ENCODE measurements around the gene HAGHL.
A peak's percentile ranks its signal among the peaks of the same experiment; 100 is the strongest.
"Not testable (repeated sequence)": the region's sequence is repeated elsewhere in the genome, so short reads cannot be mapped to it uniquely, and the experiment has no call there.

Gene HAGHL

DNA sequence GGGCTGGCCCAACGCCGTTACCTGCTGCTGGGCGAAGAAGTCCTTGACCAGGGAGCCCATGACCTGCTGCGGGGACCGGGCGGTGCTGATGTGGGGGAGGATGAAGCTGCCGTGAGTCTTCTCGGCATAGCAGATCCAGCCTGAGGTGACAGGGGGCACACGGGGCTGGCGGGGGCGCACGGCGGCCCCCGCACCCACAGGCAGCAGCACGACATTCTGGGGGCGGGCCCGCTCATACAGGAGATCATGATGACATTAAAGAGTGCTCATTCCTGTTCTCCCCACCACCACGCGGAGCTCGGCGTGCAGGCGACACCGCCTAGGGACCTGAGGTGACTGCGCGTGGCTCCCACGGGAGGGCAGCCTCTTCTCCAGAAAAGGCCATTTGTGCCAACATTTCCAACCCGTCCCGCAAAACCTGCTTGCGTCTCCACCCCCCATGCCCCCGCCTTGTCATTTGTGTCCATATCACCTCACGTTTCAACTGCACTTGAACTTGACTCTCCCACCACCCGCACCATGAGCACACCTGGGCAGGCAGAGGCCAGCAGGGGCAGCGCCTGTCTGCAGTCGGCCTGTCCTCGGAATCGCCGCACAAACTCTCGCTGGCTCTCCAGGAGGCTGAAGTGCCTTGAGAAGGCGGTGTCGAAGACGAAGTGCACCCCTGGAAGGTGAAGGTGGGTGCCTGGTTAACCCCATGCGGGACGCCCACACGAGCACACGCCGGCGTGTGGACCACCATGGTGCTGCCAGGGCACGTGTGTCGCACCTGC lies 7.5 kb downstream of the HAGHL start:
- no peak for DNase-seq (ENCODE audit: low spot score)

DNA sequence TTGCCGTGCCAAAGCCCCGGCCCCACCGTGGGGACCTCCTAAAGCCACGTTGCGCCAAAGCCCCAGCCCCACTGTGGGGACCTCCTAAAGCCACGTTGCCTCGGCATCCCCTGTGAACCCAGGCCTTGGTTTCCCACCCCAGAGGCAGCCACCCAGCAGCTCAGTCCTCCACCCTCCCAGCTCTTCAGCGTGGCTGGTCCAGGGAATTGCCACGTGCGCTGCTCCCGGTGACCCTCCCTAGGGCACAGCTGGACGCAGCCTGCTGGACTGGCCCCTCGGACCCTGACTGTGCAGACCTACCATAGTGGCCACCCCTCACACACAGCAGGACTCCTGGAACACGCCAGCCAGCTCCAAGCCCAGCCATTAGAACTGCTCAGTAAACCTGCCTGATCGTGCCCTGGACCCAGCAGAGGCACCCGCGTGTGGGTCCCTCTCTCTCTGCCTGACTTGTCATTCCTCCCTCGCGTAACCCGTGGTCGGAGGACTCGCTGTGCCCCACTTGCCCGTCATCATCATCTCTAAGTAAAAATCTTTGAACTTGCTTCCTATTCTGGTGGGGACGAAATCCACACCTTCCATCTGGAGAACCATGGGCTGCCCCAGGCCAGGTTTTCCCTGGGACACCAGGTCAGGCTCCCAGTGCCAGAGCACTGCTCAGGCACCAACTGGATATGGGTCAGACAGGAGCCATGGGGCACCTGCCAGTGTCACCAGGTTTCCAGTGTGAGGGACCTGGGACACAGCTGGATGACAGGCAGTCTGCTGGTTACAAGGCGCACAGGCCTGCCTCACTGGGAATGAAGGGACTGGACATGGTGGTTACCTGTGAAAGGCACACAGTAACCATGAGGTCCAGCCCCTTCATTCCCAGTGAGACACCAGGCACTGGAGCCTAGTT lies 8.3 kb downstream of the HAGHL start:
- DNase-seq (ENCODE audit: low spot score): no peak

GRCh38 chr16:735982-736453 lies 9.1 kb downstream of the HAGHL start:
- DNase-seq (ENCODE audit: low spot score): no peak

GRCh38 chr16:736936-737481 lies 10.1 kb downstream of the HAGHL start:
- DNase-seq (ENCODE audit: low spot score): no peak

DNA sequence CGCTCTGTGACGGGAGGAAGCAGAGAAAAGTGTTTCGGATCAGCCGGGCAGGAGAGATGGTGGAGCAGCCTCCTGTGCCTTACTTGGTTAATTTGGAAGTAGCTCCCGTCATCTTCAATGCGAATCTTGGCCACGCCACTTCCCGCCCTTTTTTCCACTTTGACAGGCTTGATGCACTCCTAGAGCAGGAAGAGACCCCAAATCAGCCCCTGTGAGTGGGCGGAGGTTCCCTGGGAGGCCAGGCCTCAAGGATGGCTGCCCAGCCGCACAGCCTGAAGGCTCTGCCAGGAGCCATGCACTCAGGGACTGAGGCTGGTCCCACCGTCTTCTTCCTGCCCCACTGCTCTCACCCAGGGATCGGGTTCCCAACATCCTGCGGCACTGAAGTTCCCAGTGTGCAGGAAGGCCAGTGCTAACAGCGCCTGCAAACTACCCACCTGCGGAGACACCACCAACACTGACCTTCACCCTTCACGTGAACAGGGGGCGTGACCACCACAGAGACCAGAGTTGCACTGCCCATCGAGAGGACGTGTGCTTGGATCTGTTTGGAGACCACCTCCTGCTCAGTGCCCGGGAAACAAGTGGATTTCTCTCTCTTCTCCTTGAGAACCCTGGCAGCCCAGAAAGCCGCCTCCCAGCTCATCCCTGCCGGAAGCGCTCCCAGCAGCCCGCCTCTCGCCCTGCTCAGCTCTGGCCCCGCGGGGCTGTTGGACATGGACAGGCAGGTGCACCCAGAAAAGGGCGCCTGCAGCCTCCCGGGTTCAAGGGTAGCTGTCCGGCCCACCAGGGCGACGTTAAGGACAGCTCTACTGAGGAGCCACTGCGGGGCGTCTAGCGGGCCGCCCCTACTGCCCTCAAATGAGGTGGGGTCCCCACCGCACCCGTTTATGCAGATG lies 12.9 kb downstream of the HAGHL start:
- no peak for DNase-seq (ENCODE audit: low spot score)

DNA sequence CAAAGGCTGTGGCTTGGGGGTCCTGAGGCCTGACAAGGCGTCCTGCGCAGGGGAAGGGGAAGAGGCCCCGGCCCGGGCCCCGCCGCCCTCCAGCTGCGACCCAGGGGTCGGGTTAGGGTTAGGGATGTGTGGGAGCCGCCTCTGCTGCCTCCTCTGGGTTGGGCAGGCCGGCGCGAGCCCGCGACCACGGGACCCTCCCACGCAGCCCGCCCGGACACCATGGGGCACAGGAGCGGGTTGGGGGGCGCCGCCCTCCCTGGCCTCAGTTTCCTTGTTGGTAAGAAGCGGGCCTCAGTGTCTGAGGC lies 13.5 kb downstream of the HAGHL start:
- no peak for DNase-seq (ENCODE audit: low spot score)

DNA sequence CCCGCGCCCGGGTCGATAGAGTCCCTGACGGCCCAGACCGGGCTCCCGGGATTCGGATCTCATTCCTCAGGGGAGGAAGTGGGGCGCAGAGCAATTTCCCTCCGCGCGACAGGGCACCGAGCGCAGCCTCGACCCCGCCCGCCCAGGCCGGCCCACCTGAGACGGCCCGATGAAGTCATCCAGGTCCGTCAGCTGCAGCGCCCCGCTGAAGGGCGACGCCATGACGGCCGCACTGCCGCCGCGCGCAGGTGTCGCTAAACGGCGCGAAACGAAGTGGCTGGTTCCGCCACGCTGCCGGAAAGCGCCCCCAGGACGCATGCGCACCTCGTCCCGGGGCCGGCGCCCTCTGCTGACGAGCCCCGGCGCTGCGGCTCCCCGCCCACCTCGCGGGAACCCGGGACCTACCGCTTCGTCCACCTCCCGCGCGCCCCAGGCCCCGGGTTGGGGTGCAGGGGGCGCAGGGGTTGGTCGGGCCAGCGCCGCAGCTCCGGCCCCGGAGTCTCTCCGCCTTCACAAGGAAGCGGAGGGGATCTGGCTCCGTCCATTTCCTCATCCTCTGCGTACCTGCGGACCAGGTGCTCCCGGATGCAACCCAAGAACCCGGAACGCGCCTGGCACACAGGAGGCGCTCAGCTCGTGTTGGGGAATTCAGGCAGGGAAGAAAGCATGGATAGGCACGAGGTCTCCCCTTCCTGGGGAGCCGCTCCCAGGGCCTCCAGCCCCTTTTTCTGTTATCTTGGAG lies 14.0 kb downstream of the HAGHL start, which contains the start of gene CIAO3:
CIAO3 (minus strand) TSS at position 234 of the 742 bp plus-strand sequence; CDS start at position 222, 12 bp downstream.
- peak; percentile 76 for DNase-seq (ENCODE audit: low spot score)

DNA sequence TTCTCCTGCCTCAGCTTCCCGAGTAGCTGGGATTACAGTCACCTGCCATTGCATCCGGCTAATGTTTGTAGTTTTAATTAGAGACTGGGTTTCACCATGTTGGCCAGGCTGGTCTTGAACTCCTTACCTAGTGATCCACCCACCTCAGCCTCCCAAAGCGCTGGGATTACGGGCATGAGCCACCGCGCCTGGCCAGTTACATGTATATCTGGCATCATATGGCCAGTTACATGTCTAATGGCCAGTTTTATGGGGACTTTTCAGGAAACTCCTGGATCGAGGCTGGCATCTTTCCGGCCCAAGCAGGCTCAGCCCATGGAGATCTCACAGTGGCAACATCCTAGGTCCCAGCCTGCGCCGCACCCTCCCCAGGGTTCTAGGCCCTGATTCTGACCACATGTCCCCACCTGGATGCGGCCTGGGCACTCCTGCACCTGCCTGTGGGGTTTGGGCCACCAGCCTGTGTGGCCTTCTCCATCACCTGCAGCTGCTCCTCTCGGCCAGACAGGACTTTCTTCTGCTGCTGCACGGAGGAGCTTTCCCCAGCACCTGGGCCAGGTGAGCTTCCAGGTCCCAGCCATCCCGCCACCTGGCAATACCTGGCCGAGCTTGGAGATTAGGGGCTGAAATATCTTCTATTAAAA lies 15.2 kb downstream of the HAGHL start:
- no peak for DNase-seq (ENCODE audit: low spot score)

DNA sequence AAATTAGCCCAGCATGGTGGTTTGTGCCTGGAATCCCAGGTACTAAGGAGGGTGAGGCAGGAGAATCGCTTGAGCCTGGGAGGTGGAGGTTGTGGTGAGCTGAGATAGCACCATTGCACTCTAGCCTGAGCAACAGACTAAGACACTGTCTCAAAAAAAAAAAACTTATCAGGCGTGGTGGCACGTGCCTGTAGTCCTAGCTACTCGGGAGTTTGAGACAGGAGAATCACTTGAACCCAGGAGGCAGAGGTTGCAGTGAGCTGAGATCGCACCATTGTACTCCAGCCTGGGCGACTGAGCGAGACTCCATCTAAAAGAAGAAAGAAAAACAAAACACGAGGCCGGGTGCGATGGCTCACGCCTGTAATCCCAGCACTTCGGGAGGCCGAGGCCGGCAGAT lies 16.0 kb downstream of the HAGHL start:
- DNase-seq (ENCODE audit: low spot score): not testable (repeated sequence)

DNA sequence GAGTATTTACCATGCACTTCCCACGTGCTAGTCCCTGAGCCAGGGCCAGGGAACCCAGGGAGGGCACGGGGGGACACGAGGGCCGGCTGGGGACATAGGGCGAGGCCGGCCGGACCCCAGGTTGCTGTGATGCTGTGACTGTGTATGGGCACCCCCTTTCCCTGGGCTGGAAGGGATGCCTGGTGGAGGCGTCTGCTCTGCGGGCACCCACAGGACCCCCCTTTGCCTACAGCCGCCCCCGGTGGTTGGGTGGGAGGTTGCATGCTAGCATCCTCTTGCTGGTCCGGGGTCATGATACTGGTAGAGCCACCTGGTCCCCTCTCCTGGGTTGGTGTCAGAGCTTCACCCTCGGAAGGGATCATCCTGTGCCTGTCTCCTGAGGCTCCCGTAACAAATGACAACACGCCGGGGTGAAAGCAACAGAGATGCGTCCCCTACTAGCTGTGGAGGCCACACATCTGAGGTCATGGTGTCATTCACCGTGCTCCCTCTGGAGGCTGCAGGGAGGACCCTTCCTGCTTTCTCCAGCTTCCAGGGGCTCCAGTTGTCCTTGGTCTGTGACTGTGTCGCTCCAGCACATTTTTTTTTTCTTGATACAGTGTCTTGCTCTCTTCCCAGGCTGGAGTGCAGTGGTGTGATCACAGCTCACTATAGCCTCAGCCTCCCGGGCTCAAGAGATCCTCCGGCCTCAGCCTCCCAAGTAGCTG lies 17.0 kb downstream of the HAGHL start:
- DNase-seq (ENCODE audit: low spot score): no peak

DNA sequence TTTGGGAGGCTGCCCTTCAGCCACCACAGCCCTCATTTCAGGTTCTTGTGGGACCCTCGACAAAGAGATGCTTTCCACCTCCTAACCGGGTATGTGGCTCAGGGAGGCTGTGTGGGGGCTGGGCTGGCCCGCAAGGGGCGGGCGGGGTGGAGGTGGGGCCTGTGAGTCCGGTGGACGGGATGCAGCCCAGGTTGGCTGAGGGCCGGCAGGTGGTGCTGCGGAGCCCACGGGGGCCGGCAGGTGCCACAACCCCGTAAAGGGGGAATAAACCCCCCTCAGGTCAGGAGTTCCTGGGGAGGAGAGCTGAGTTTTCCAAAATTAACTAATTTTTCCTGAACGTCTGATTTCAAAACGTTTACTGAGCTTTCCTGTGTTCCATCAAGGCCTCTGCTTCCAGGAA lies 18.8 kb downstream of the HAGHL start:
- no peak for DNase-seq (ENCODE audit: low spot score)

DNA sequence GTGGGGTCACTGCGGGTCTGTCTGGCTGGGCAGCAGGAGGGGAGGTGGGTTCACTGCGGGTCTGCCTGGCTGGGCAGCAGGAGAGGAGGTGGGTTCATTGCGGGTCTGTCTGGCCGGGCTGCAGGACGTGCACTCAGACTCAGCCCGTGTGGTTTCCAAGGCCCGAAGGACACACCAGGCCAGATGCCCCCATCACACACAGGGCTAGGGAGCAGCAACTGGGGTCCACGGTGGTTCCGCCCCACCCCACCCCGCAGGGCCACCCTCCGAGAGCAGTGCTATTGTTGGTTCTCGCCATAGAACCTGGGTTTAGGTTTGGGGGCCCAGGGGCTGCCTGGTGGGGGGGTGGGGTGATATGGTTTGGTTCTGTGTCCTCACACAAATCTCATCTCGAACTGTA lies 19.7 kb downstream of the HAGHL start:
- DNase-seq (ENCODE audit: low spot score): no peak

DNA sequence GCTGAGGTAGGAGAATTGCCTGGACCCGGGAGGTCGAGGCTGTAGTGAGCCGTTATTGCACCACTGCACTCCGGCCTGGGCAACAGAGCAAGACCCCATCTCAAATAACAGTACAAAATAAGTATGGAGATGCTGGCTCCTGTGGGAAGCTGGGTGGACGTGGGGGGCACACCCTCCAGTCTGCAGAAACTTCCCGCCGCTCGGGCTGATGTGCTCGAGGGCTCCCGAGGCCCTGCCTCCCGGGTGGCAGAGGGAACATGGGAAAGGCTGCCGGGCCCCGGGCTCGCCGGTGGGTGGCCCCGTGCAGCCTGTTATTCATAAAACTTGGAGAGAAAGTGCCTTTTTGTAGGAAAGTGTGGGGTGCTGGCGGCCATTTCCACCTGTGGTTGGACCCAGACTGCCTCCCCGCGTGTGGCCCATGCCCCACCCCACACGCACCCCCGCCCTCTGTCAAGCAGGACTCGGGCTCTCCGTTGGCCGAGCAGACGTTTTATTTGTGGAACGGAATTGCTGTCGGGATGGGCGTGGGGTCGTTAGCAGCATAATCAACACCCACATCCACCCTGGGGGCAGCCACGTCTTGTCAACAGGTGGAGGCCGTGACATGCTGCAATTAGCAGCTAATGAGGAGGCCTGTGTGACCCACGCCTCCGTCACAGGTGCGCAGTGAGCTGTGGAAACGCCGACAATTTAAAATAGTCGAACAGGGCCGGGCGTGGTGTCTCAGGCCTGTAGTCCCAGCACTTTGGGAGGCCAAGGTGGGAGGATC lies 21.3 kb downstream of the HAGHL start:
- no peak for DNase-seq (ENCODE audit: low spot score)

DNA sequence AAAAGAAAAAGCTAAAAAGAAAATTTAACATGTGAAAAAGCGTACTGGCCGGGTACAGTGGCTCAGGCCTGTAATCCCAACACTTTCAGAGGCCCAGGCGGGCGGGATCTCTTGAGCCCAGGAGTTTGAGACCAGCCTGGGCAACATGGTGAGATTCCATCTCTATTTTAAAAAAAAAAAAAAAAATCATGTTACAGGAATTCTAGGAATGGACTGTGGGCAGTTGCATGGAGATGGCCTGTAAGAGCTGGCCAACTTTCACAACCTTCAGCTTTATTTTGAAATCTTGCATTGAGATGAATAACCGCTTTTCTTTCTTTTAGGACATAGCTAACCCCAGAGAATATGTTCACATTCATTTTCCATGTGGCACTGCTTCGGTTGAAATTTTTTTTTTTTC lies 22.1 kb downstream of the HAGHL start:
- DNase-seq (ENCODE audit: low spot score): no peak

- DNase-seq (ENCODE audit: low spot score): no peak
Measured at GRCh38 chr16:750485-750884, 23.6 kb downstream of the HAGHL start.

DNA sequence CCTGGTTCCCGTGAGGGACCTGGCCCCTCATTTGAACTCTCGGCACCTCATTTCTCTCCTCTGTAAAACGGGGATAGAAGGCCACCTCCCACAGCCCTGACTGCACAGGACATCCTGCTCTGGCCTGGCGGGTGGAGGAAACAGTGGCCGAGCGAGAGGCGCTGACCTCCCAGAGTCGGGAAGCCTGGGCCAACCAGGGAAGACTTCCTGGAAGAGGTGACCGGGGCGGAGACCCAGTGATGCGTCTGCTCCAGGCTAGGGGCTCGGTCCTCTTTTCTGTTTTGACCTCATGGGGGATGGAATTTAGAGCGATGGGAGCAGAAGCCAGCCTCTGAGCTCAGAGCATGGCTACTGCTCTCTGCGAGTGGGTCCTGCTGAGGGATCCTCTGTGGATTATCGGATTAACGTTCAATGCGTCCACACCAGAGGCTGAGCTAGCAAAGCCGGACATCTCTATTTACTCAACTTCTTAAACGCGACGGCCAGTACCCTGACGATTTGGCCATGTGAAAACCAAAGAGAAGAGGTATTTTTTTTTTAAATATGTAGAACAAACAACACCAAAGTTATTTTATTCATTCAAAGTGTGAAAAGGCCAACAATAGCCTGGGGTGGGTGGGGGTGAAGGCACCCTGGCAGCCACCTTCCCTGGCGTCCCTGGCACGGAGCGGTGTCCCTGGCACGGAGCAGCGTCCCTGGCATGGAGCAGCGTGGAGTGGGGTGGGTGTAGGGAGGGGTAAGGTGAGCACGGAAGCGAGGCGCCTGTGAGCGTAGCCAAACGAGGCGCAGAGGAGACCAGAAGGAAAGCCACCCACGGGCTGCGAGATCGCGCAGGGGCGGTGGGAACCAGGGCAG lies 24.5 kb downstream of the HAGHL start:
- no peak for DNase-seq (ENCODE audit: low spot score)

GRCh38 chr16:752007-752312 lies 25.1 kb downstream of the HAGHL start:
- DNase-seq (ENCODE audit: low spot score): no peak

DNA sequence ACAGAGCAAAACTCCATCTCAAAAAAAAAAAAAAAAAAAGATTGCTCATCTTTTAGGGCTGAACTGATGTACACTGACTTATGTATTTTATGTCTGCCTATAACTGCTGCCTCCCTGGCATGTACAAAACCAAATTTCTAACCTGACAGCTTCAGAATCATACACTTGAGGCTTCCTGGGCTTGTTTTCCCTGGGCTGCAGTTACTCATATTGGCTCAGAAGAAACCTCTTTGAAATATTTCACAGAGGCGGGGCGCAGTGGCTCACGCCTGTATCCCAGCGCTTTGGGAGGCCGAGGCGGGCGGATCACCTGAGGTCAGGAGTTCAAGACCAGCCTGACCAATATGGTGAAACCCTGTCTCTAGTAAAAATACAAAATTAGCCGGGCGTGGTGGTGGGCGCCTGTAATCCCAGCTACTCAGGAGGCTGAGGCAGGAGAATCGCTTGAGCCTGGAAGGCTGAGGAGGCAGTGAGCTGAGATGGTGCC lies 27.3 kb downstream of the HAGHL start:
- not testable (repeated sequence) for DNase-seq (ENCODE audit: low spot score)
